Stimulated activated CD4-positive, alpha-beta T cell treated with anti-CD3 and anti-CD28 coated beads, Interleukin-12 subunit alpha, Interleukin-12 subunit beta, amount 100 ng/mL, for 48 hours (primary cell): ENCODE results near the gene UGT1A5.

Source experiments
- DNase-seq, 3 donors: peaks; one replicate each; pipeline ENCODE4 v3.0.0-alpha.2; 2020; ENCODE audit warnings: low read depth in 2 of 3, low spot score in 1 of 3

The UGT1A5 gene

GRCh38 chr2:233712611-233713261, at the start of gene UGT1A5:
UGT1A5 (plus strand) TSS chr2:233712907; CDS start chr2:233712992, 85 bp downstream.
- DNase-seq = no peak

- DNase-seq = no peak
Measured at GRCh38 chr2:233663911-233664310, 48.8 kb upstream of the UGT1A5 start.

- DNase-seq = no peak
Measured at GRCh38 chr2:233668605-233669260, 44.0 kb upstream of the UGT1A5 start.

- no peak for DNase-seq
Measured at GRCh38 chr2:233671290-233672161, 41.2 kb upstream of the UGT1A5 start, which contains the start of gene UGT1A9. UGT1A9 (plus strand) TSS chr2:233671898; CDS start chr2:233671935, 37 bp downstream.

GRCh38 chr2:233672886-233673285, 39.8 kb upstream of the UGT1A5 start:
- DNase-seq = no peak

- DNase-seq = no peak
Measured at GRCh38 chr2:233673896-233674295, 38.8 kb upstream of the UGT1A5 start.

GRCh38 chr2:233674314-233674713, 38.4 kb upstream of the UGT1A5 start:
- DNase-seq = no peak

GRCh38 chr2:233674995-233675394, 37.7 kb upstream of the UGT1A5 start:
- no peak for DNase-seq

GRCh38 chr2:233676046-233676445, 36.7 kb upstream of the UGT1A5 start:
- no peak for DNase-seq

- no peak for DNase-seq
Measured at GRCh38 chr2:233679196-233679595, 33.5 kb upstream of the UGT1A5 start.

GRCh38 chr2:233680361-233681045, 32.2 kb upstream of the UGT1A5 start:
- DNase-seq = no peak

GRCh38 chr2:233681521-233682099, 31.1 kb upstream of the UGT1A5 start, which contains the start of gene UGT1A7:
UGT1A7 (plus strand) TSS chr2:233681901; CDS start chr2:233681938, 37 bp downstream.
- no peak for DNase-seq

GRCh38 chr2:233684640-233685039, 28.1 kb upstream of the UGT1A5 start:
- DNase-seq = no peak

- no peak for DNase-seq
Measured at GRCh38 chr2:233686928-233687327, 25.8 kb upstream of the UGT1A5 start.

- no peak for DNase-seq
Measured at GRCh38 chr2:233688341-233688740, 24.4 kb upstream of the UGT1A5 start.

- DNase-seq = no peak
Measured at GRCh38 chr2:233689031-233689430, 23.7 kb upstream of the UGT1A5 start.

GRCh38 chr2:233689501-233689900, 23.2 kb upstream of the UGT1A5 start:
- DNase-seq = no peak

- no peak for DNase-seq
Measured at GRCh38 chr2:233690444-233690843, 22.3 kb upstream of the UGT1A5 start.

GRCh38 chr2:233691443-233692433, 21.0 kb upstream of the UGT1A5 start:
- DNase-seq = no peak

- no peak for DNase-seq
Measured at GRCh38 chr2:233692648-233693047, 20.1 kb upstream of the UGT1A5 start, which contains the start of gene UGT1A6. UGT1A6 (plus strand) TSS chr2:233692890; CDS start chr2:233693005, 115 bp downstream.
